Measurements from ENCODE around the gene CYGB. TPM values are rescaled to one million over a fixed set of nuclear protein-coding genes. Genes with fewer than 3 reads are reported as not detected.
"Not testable (repeated sequence)": the region's sequence is repeated elsewhere in the genome, so short reads cannot be mapped to it uniquely, and the experiment has no call there.

CYGB gene
- total RNA-seq, 1 donor from 2014 or later = 34.2 TPM

GRCh38 chr17:76530095-76530723, 7.3 kb downstream of the CYGB start:
- ATAC-seq (ENCODE audit: poor library complexity) (peak; percentile 61), DNase-seq (no peak)
- intact Hi-C loops (cut with DNase I) = no loop called here

GRCh38 chr17:76529224-76530094, 8.1 kb downstream of the CYGB start:
- intact Hi-C loops (cut with DNase I) = loop anchor here (10.0 kb wide), 1 partner anchor 55 kb away; the partner anchor contains the start of gene ST6GALNAC2
- DNase-seq = peak; percentile 94
- peak; percentile 77 for ATAC-seq (ENCODE audit: poor library complexity)

- peak; percentile 82 for DNase-seq
- intact Hi-C loops (cut with DNase I) = loop anchor here (10.0 kb wide), 1 partner anchor 56 kb away; the partner anchor contains the start of gene ST6GALNAC2
- peak; percentile 22 for ATAC-seq (ENCODE audit: poor library complexity)
Observed at GRCh38 chr17:76528528-76529223, 8.8 kb downstream of the CYGB start.

DNA sequence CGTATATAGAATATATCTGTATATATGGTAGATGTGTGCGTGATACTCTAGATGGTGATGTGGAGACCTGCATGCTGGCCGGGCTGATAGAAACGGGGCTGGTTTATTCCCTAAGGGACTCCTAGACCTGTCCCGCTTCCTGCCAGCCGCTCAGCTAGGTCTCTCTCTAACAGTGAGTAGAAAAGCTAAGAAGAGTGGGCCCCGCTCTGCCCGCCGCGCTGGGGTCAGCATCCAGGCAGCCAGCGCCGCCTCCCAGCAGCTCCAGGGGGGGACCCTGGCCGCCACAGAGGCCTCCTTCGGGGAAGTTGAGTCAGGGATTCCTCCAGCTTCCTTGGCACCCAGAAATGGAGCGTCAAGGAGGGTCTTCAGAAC, 9.4 kb downstream of the CYGB start:
- intact Hi-C loops (cut with DNase I) = loop anchor here (10.0 kb wide), 1 partner anchor 57 kb away; the partner anchor contains the start of gene ST6GALNAC2
- DNase-seq (peak; percentile 57), ATAC-seq (ENCODE audit: poor library complexity) (no peak)

- peak; percentile 78 for DNase-seq
- intact Hi-C loops (cut with DNase I) = loop anchor here (10.0 kb wide), 1 partner anchor 57 kb away; the partner anchor contains the start of gene ST6GALNAC2
- peak; percentile 7 for ATAC-seq (ENCODE audit: poor library complexity)
Observed at GRCh38 chr17:76527430-76528111, 9.9 kb downstream of the CYGB start.

GRCh38 chr17:76527016-76527415, 10.5 kb downstream of the CYGB start:
- intact Hi-C loops (cut with DNase I) = loop anchor here (10.0 kb wide), 1 partner anchor 58 kb away; the partner anchor contains the start of gene ST6GALNAC2
- DNase-seq; ATAC-seq (ENCODE audit: poor library complexity): not testable (repeated sequence)

DNA sequence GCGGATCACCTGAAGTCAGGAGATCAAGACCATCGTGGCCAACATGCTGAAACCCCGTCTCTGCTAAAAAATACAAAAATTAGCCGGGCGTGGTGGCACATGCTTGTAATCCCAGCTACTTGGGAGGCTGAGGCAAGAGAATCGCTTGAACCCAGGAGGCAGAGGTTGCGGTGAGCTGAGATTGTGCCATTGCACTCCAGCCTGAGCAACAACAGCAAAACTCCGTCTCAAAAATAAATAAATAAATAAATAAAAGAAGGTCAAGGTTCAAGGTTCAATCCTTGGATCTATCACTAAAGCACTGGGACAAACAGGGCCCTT, 12.0 kb downstream of the CYGB start:
- intact Hi-C loops (cut with DNase I) = loop anchor here (2.0 to 10.0 kb wide), 2 partner anchors 19 to 59 kb away; partner anchors contain the start of gene ST6GALNAC2
- not testable (repeated sequence) for DNase-seq; ATAC-seq (ENCODE audit: poor library complexity)

DNA sequence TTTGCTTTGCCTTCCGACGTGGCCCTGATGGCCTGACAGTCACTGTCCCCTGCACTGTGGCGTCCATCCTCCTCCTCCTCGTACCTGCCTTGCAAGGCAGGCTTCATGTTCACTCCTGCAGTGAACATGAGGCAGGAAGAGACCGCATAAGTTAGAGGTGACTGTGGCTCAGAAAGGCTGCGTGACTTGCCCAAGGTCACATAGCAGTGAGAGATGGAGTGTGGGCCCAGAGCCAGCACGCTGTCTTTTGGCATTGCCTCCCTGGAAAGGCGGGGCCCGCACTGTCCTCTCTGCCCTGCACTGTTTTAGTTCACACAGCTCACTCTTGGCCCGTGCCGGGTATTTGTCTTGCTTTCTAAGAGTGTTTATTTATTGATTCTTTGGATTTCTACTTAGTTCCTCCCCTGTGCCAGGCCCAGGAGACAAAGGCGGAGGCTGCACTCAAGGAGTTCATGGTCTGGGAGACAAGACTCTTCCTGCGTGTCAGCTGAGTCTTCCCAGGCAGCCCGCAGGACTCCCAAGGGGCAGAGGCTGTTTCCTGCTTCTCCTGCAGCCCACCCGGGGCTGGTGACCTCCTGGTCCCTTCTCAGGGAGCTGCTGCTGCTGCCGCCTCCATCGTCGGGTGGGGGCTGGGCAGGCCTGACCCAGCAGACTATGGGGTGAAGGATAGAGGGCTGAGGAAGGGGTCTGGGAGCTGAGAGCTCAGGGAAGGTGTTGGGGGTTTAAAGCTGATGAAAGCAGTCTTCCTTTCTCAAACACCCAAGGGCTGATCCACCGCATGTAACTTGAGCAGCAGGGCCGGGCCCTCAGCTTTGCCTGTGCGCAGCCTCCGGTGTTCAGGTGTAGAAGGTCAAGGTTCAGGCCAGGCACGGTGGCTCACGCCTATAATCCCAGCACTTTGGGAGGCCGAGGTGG, 12.7 kb downstream of the CYGB start:
- intact Hi-C loops (cut with DNase I) = loop anchor here (2.0 to 10.0 kb wide), 3 partner anchors 20 to 97 kb away; partner anchors contain the start of gene ST6GALNAC2
- DNase-seq = peak; percentile 85
- ATAC-seq (ENCODE audit: poor library complexity) = peak; percentile 42

DNA sequence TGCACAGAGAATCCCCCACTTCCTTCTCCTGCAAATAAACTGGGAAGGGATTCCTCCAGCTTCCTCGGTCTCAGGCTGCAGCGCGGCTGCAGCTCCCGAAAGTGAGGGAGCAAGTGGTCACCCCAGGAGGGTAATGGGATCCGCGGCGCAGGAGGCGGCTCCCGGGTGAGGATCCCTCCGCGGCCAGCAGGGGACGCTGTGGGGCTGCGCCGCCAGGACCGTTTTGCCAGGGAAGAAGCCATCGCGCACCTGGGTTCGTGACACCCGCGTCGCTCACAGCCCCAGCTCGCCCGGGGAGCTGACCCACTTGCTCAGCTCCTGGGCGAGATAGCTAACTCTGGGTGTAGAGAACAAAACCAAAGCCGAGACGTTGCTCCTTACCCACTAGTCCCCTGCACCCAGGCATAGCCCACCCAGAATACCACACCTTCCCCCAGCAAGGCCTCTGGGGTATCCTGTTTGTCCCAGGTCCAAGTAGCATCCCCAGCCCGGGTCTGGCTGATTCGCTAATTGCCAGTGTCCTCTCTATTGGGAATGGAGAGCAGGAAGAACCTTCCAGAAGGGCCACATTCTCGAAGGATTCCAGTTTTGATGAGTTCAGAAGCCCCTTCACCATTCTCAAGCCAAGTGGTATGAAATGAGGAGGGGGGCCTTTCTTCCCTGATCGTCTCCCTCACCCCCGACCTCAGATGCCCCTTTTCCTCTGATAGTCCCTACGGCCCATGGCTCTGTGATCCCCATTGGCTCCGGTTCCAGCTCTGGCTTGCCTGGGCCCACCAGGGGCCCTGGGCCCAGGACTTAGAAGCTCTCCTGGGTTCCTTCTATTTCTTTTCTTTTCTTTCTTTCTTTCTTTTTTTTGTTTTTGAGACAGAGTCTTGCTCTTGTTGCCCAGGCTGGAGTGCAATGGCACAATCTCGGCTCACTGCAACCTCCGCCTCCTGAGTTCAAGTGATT, 14.1 kb downstream of the CYGB start:
- peak; percentile 85 for DNase-seq
- intact Hi-C loops (cut with DNase I) = loop anchor here (2.0 to 10.0 kb wide), 3 partner anchors 21 to 99 kb away; partner anchors contain the start of gene ST6GALNAC2
- peak; percentile 74 for ATAC-seq (ENCODE audit: poor library complexity)

- not testable (repeated sequence) for ATAC-seq (ENCODE audit: poor library complexity)
- intact Hi-C loops (cut with DNase I) = loop anchor here (5.0 to 10.0 kb wide), 2 partner anchors 63 to 101 kb away; partner anchors contain the start of gene ST6GALNAC2
Observed at GRCh38 chr17:76521683-76522082, 15.8 kb downstream of the CYGB start.

GRCh38 chr17:76521262-76521661, 16.2 kb downstream of the CYGB start:
- no peak for DNase-seq
- intact Hi-C loops (cut with DNase I) = loop anchor here (5.0 to 10.0 kb wide), 2 partner anchors 64 to 101 kb away; partner anchors contain the start of gene ST6GALNAC2
- ATAC-seq (ENCODE audit: poor library complexity) = no peak

More at GRCh38 chr17:76521683-76522082, 15.8 kb downstream of the CYGB start:
- not testable (repeated sequence) for DNase-seq

GRCh38 chr17:76519048-76519966, 18.2 kb downstream of the CYGB start:
- intact Hi-C loops (cut with DNase I) = no loop called here
- DNase-seq = no peak
- ATAC-seq (ENCODE audit: poor library complexity) = no peak

DNA sequence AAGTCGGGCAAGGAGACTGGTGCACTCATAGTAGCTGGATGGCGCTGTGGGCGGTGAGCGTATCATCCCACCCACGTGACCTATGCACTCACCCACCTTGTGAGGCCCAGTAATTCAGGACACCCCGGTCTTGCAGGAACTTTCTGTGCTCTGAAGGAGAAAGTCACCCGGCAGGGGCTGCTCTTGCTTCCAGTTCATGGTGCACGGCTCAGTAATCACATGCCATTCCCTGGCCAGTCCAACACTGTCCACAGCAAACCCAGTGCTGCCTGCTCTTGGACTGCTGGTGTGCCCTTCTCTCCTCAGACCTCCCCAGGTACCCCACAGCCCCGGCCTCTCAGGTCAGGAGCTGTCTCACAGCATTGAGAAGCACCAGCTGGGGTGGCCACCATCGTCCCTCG, 19.9 kb downstream of the CYGB start:
- no peak for ATAC-seq (ENCODE audit: poor library complexity)
- DNase-seq = no peak
- intact Hi-C loops (cut with DNase I) = no loop called here

GRCh38 chr17:76515274-76515949, 22.1 kb downstream of the CYGB start:
- DNase-seq (peak; percentile 80), ATAC-seq (ENCODE audit: poor library complexity) (peak; percentile 68)
- intact Hi-C loops (cut with DNase I) = no loop called here

All from Right ventricle myocardium superior (tissue), 1 donor.